Measurements from ENCODE around the gene KCNG4. TPM values are rescaled to one million over a fixed set of nuclear protein-coding genes. Genes with fewer than 3 reads are reported as not detected.

KCNG4 gene
- total RNA-seq, 1 experiment from 2014 or later: not detected

DNA sequence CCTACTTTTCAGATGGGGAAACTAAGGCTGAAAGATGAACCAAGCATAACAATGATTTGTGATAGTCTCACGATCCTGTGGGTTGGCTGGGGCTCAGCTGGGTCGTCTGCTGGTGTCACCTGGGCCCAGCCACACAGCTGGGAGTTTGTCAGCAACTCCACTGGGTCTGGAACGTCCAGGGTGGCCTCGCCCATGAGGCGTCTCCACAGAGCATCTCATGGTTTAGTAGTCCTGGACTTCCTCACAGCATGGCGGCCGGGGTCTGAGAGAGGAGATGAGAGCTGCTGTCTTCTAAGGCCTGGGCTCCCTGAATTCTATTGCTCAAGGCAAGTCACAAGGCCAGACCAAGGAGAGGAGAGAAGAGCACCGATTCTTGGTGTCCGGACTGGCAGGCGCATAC is 30.7 kb upstream of the KCNG4 start:
- BruUV-seq (replicated peaks): no TSS peak
- H4K20me1 ChIP-seq (ENCODE audit: insufficient read depth): no peaks in the 10 kb centered on the region
- TF ChIP-seq SRF (IDR thresholded peaks at IDR 0.05; ENCODE audit: low read depth) (no peak), SIN3A (IDR thresholded peaks at IDR 0.05; ENCODE audit: low read depth) (no peak)

DNA sequence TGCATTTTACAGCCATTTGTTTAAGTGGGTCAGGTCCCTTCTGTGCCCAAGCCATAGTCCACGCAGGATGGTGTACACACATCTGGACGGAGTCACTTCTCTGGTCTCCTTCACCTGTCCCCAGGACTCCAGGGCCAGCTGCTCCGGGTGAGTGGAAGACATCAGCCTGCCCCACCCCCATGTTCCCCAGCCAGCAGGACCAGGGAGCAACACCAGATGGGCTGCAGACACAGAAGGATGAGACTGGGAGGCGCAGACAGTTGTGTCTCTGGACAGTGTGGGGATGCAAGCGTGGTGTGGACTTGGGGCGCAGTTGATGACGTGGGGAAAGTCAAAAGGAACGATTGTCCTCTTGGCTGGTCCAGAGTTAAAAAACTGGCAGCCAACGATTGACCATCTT is 30.3 kb upstream of the KCNG4 start:
- no peaks in the 10 kb centered on the region for H3K79me2 ChIP-seq (ENCODE audit: insufficient read depth, low read length)
- H3K36me3 ChIP-seq (ENCODE audit: control insufficient read depth in 1 of 2, insufficient read depth in 2 of 2, low read length in 2 of 2): no peaks in the 10 kb centered on the region
- RAD21 ChIA-PET (ENCODE audit: low non-redundant PET in 1 of 2, low total read pairs in 2 of 2, uncharacterized antibody in 2 of 2, unreplicated experiment in 2 of 2): no interaction called here
- POLR2A ChIA-PET: no interaction called here
- no peak overlapping the region for H2AFZ ChIP-seq (ENCODE audit: low read depth, low read length, poor library complexity, severe bottlenecking)
- no peak overlapping the region for H3K4me3 ChIP-seq (replicated peaks in 1 of 2; ENCODE audit: low read depth in 1 of 2, low read length in 2 of 2)
- ATAC-seq (no peak), DNase-seq (ENCODE audit: low read depth, low spot score) (no peak)
- intact Hi-C loops (cut with micrococcal nuclease): no loop called here
- no peak overlapping the region for H3K9ac ChIP-seq (ENCODE audit: low read length)
- peaks cover 9% of the 10 kb centered on the region; the same call in 1 of the 2 replicates for H3K27me3 ChIP-seq (ENCODE audit: insufficient read depth, low read length)
- no peak overlapping the region for H3K27ac ChIP-seq (ENCODE audit: low read depth, low read length)
- no TSS peak for BruUV-seq (replicated peaks)
- CTCF ChIA-PET: no interaction called here
- no peaks in the 10 kb centered on the region for H4K20me1 ChIP-seq (ENCODE audit: insufficient read depth)
- H3K9me2 ChIP-seq (ENCODE audit: insufficient read depth): peaks cover 4% of the 10 kb centered on the region; the same call in 1 of the 2 replicates
- no peaks in the 10 kb centered on the region for H3K9me3 ChIP-seq (ENCODE audit: control insufficient read depth in 1 of 2, insufficient read depth in 1 of 2, low read depth in 1 of 2, low read length in 2 of 2)
- H3K4me2 ChIP-seq (ENCODE audit: low read length): no peak overlapping the region
- peaks cover 0 to 5% of the 10 kb centered on the region in 2 experiments; a peak in 2 of 4 replicates for H3K4me1 ChIP-seq (ENCODE audit: control insufficient read depth in 1 of 2, insufficient read depth in 2 of 2, low read length in 2 of 2)
- no peak for TF ChIP-seq POLR2AphosphoS5 (IDR thresholded peaks at IDR 0.05; ENCODE audit: low read depth, low read length)
- no peak for TF ChIP-seq SIN3A (IDR thresholded peaks at IDR 0.05; ENCODE audit: low read depth)
- TF ChIP-seq, protein P1, sequence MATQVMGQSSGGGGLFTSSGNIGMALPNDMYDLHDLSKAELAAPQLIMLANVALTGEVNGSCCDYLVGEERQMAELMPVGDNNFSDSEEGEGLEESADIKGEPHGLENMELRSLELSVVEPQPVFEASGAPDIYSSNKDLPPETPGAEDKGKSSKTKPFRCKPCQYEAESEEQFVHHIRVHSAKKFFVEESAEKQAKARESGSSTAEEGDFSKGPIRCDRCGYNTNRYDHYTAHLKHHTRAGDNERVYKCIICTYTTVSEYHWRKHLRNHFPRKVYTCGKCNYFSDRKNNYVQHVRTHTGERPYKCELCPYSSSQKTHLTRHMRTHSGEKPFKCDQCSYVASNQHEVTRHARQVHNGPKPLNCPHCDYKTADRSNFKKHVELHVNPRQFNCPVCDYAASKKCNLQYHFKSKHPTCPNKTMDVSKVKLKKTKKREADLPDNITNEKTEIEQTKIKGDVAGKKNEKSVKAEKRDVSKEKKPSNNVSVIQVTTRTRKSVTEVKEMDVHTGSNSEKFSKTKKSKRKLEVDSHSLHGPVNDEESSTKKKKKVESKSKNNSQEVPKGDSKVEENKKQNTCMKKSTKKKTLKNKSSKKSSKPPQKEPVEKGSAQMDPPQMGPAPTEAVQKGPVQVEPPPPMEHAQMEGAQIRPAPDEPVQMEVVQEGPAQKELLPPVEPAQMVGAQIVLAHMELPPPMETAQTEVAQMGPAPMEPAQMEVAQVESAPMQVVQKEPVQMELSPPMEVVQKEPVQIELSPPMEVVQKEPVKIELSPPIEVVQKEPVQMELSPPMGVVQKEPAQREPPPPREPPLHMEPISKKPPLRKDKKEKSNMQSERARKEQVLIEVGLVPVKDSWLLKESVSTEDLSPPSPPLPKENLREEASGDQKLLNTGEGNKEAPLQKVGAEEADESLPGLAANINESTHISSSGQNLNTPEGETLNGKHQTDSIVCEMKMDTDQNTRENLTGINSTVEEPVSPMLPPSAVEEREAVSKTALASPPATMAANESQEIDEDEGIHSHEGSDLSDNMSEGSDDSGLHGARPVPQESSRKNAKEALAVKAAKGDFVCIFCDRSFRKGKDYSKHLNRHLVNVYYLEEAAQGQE (IDR thresholded peaks at IDR 0.05; ENCODE audit: low read depth): no peak
- no peak for TF ChIP-seq ZFX (IDR thresholded peaks at IDR 0.05)
- TF ChIP-seq FOSL1 (IDR thresholded peaks at IDR 0.05; ENCODE audit: low read depth): no peak
- TF ChIP-seq, protein P2, sequence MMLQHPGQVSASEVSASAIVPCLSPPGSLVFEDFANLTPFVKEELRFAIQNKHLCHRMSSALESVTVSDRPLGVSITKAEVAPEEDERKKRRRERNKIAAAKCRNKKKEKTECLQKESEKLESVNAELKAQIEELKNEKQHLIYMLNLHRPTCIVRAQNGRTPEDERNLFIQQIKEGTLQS (IDR thresholded peaks at IDR 0.05): no peak
- no peak for TF ChIP-seq ZNF274 (IDR thresholded peaks at IDR 0.05; ENCODE audit: low read depth, low read length)
- TF ChIP-seq, protein P3, sequence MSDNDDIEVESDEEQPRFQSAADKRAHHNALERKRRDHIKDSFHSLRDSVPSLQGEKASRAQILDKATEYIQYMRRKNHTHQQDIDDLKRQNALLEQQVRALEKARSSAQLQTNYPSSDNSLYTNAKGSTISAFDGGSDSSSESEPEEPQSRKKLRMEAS (IDR thresholded peaks at IDR 0.05): no peak
- no peak for TF ChIP-seq JUND (IDR thresholded peaks at IDR 0.05)
- TF ChIP-seq SRF (IDR thresholded peaks at IDR 0.05; ENCODE audit: low read depth): no peak
- TF ChIP-seq, protein P4, sequence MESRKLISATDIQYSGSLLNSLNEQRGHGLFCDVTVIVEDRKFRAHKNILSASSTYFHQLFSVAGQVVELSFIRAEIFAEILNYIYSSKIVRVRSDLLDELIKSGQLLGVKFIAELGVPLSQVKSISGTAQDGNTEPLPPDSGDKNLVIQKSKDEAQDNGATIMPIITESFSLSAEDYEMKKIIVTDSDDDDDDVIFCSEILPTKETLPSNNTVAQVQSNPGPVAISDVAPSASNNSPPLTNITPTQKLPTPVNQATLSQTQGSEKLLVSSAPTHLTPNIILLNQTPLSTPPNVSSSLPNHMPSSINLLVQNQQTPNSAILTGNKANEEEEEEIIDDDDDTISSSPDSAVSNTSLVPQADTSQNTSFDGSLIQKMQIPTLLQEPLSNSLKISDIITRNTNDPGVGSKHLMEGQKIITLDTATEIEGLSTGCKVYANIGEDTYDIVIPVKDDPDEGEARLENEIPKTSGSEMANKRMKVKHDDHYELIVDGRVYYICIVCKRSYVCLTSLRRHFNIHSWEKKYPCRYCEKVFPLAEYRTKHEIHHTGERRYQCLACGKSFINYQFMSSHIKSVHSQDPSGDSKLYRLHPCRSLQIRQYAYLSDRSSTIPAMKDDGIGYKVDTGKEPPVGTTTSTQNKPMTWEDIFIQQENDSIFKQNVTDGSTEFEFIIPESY (IDR thresholded peaks at IDR 0.05; ENCODE audit: extremely low read depth, insufficient replicate concordance, low read length): no peak
- TF ChIP-seq CBX3 (IDR thresholded peaks at IDR 0.05; ENCODE audit: low read depth): no peak
- no peak for TF ChIP-seq ELF1 (IDR thresholded peaks at IDR 0.05; ENCODE audit: borderline replicate concordance, low read depth)
- no peak for TF ChIP-seq RAD21 (IDR thresholded peaks at IDR 0.05; ENCODE audit: low read depth)
- no peak for TF ChIP-seq EZH2 (IDR thresholded peaks at IDR 0.05)
- no peak for TF ChIP-seq POLR2A (IDR thresholded peaks at IDR 0.05; ENCODE audit: borderline replicate concordance, extremely low read depth, insufficient read depth, insufficient read length)
- no peak for TF ChIP-seq CEBPB (IDR thresholded peaks at IDR 0.05; ENCODE audit: low read depth)

More for the DNA sequence above, 30.7 kb upstream of the KCNG4 start:
- Histone ChIP-seq H3K9me3 (ENCODE audit: control insufficient read depth in 1 of 2, insufficient read depth in 1 of 2, low read depth in 1 of 2, low read length in 2 of 2) (no peaks in the 10 kb centered on the region), H3K9ac (ENCODE audit: low read length) (no peak overlapping the region), H3K4me2 (ENCODE audit: low read length) (no peak overlapping the region), H3K27me3 (ENCODE audit: insufficient read depth, low read length) (peaks cover 9% of the 10 kb centered on the region; the same call in 1 of the 2 replicates), H3K4me1 (ENCODE audit: control insufficient read depth in 1 of 2, insufficient read depth in 2 of 2, low read length in 2 of 2) (peaks cover 0 to 5% of the 10 kb centered on the region in 2 experiments; a peak in 2 of 4 replicates), H3K36me3 (ENCODE audit: control insufficient read depth in 1 of 2, insufficient read depth in 2 of 2, low read length in 2 of 2) (no peaks in the 10 kb centered on the region), H2AFZ (ENCODE audit: low read depth, low read length, poor library complexity, severe bottlenecking) (no peak overlapping the region), H3K27ac (ENCODE audit: low read depth, low read length) (no peak overlapping the region), H3K9me2 (ENCODE audit: insufficient read depth) (peaks cover 4% of the 10 kb centered on the region; the same call in 1 of the 2 replicates), H3K79me2 (ENCODE audit: insufficient read depth, low read length) (no peaks in the 10 kb centered on the region), H3K4me3 (replicated peaks in 1 of 2; ENCODE audit: low read depth in 1 of 2, low read length in 2 of 2) (no peak overlapping the region)
- ATAC-seq: no peak
- CTCF ChIA-PET: no interaction called here
- POLR2A ChIA-PET: no interaction called here
- intact Hi-C loops (cut with micrococcal nuclease): no loop called here
- DNase-seq (ENCODE audit: low read depth, low spot score): no peak
- RAD21 ChIA-PET (ENCODE audit: low non-redundant PET in 1 of 2, low total read pairs in 2 of 2, uncharacterized antibody in 2 of 2, unreplicated experiment in 2 of 2): no interaction called here

All from HCT116 (cell line).